ENCODE measurements around the gene NECAP2. TPM values are rescaled to one million over a fixed set of nuclear protein-coding genes. Genes with fewer than 3 reads are reported as not detected.

The NECAP2 gene
- total and polyA plus RNA-seq, 2 donors (not counting 3 experiments of a cell fraction or from before 2014, with no cell fraction given), result 101 to 148 TPM

- DNase-seq (ENCODE audit: low read depth, low spot score) (no peak), FAIRE-seq (no peak)
- Histone ChIP-seq H3K4me2 (ENCODE audit: insufficient read depth, low read length) (no peak overlapping the region), H3K27me3 (ENCODE audit: control insufficient read depth in 2 of 2, insufficient read depth in 2 of 2, low read length in 2 of 2) (no peaks in the 10 kb centered on the region), H3K27ac (ENCODE audit: insufficient read depth, low read depth, low read length) (no peak overlapping the region), H3K79me2 (ENCODE audit: control insufficient read depth, insufficient read depth, low read length) (peaks cover 40% of the 10 kb centered on the region), H3K9ac (replicated peaks; ENCODE audit: extremely low read depth, insufficient read depth, low read length) (no peak overlapping the region), H2AFZ (ENCODE audit: low read depth, low read length) (no peak overlapping the region), H3K36me3 (ENCODE audit: control insufficient read depth in 2 of 2, extremely low read depth in 1 of 2, insufficient read depth in 2 of 2, low read length in 2 of 2) (peaks cover 26 to 52% of the 10 kb centered on the region in 2 experiments), H3K4me1 (ENCODE audit: control insufficient read depth, extremely low read depth, insufficient read depth, low read length) (peaks cover 12% of the 10 kb centered on the region), H3K4me3 (replicated peaks in 1 of 3; ENCODE audit: insufficient read depth in 1 of 3, low read depth in 1 of 3, low read length in 3 of 3) (no peak overlapping the region), H3K9me3 (replicated peaks; ENCODE audit: control insufficient read depth, insufficient read depth, low read length) (no peaks in the 10 kb centered on the region), H4K20me1 (replicated peaks; ENCODE audit: control insufficient read depth, extremely low read depth, insufficient read depth, low read length) (no peaks in the 10 kb centered on the region), H3K9me1 (replicated peaks; ENCODE audit: control insufficient read depth, extremely low read depth, insufficient read depth, low read length) (no peaks in the 10 kb centered on the region)
- POLR2A ChIA-PET, result no interaction called here
- CTCF ChIA-PET, result no interaction called here
- no TSS peak for BruUV-seq (replicated peaks)
- dilution Hi-C loops (cut with MboI; ENCODE audit: extremely low pct_ligation_motif_present, low sequenced_read_pairs), result no loop called here
- TF ChIP-seq JUN (IDR thresholded peaks at IDR 0.05; ENCODE audit: borderline replicate concordance, insufficient read depth, insufficient read length, low read depth) (no peak), POLR2AphosphoS5 (IDR thresholded peaks at IDR 0.05; ENCODE audit: insufficient read depth, low read depth, low read length) (no peak), EZH2 (IDR thresholded peaks at IDR 0.05; ENCODE audit: borderline replicate concordance, low read depth, low read length, severe bottlenecking) (no peak), GATA2 (IDR thresholded peaks at IDR 0.05; ENCODE audit: insufficient read depth, insufficient read length, low read depth, low read length) (no peak), FOS (IDR thresholded peaks at IDR 0.05; ENCODE audit: borderline replicate concordance, insufficient read depth, low read length) (no peak), MYC (IDR thresholded peaks at IDR 0.05; ENCODE audit: low read depth, low read length) (no peak), POLR2A (IDR thresholded peaks at IDR 0.05; ENCODE audit: low read depth, low read length) (no peak)
- TF ChIP-seq, protein P1, sequence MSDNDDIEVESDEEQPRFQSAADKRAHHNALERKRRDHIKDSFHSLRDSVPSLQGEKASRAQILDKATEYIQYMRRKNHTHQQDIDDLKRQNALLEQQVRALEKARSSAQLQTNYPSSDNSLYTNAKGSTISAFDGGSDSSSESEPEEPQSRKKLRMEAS (IDR thresholded peaks at IDR 0.05; ENCODE audit: insufficient read depth, insufficient read length), result no peak
- TF ChIP-seq, protein P2, sequence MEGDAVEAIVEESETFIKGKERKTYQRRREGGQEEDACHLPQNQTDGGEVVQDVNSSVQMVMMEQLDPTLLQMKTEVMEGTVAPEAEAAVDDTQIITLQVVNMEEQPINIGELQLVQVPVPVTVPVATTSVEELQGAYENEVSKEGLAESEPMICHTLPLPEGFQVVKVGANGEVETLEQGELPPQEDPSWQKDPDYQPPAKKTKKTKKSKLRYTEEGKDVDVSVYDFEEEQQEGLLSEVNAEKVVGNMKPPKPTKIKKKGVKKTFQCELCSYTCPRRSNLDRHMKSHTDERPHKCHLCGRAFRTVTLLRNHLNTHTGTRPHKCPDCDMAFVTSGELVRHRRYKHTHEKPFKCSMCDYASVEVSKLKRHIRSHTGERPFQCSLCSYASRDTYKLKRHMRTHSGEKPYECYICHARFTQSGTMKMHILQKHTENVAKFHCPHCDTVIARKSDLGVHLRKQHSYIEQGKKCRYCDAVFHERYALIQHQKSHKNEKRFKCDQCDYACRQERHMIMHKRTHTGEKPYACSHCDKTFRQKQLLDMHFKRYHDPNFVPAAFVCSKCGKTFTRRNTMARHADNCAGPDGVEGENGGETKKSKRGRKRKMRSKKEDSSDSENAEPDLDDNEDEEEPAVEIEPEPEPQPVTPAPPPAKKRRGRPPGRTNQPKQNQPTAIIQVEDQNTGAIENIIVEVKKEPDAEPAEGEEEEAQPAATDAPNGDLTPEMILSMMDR (IDR thresholded peaks at IDR 0.05; ENCODE audit: extremely low read depth in 1 of 2, insufficient read depth in 1 of 2, low read depth in 1 of 2, low read length in 2 of 2), result no peak
- intact Hi-C loops (cut with micrococcal nuclease), result loop anchor here (10.0 kb wide), 1 partner anchor 240 kb away; no protein-coding TSS in a partner anchor
These were observed 4.5 kb downstream of the NECAP2 start for GRCh38 chr1:16445052-16445451.
